HAP-1 (cell line): Measurements from ENCODE around the gene LUZP1.
A peak's percentile ranks its signal among the peaks of the same experiment; 100 is the strongest.

Experiments used
- DNase-seq, 2 experiments: peaks; one replicate each; pipeline ENCODE4 v3.0.0-alpha.2; 2016 to 2020; ENCODE audit warnings: low spot score in 2 of 2
- H3K27me3 ChIP-seq: fragments of 250-450 bp; sonication (Bioruptor Pico); 2 replicates; pipeline ENCODE4 v1.5.1; 2020; ENCODE audit warnings: low read depth, mild to moderate bottlenecking, moderate library complexity
- H3K36me3 ChIP-seq: fragments of 250-450 bp; sonication (Bioruptor Pico); replicated peaks from 2 replicates; pipeline ENCODE4 v1.5.1; 2020; ENCODE audit warnings: mild to moderate bottlenecking
- H3K4me1 ChIP-seq: fragments of 250-450 bp; sonication (Bioruptor Pico); 2 replicates; pipeline ENCODE4 v1.5.1; 2020; ENCODE audit warnings: mild to moderate bottlenecking
- H3K4me3 ChIP-seq: fragments of 250-450 bp; sonication (Bioruptor Pico); 2 replicates; pipeline ENCODE4 v1.5.1; 2020; ENCODE audit warnings: mild to moderate bottlenecking, moderate library complexity
- H3K9me3 ChIP-seq: fragments of 250-450 bp; sonication (Bioruptor Pico); 2 replicates; pipeline ENCODE4 v1.5.1; 2020; ENCODE audit warnings: mild to moderate bottlenecking, moderate library complexity
- in situ Hi-C: fragments of 300-500 bp; cut with MboI; formaldehyde crosslinking; loops from 3 replicates; pipeline ENCODE4 v1.14.3; 2020; ENCODE audit warnings: low sequenced_read_pairs, inconsistent platforms, mixed read lengths

The LUZP1 gene

DNA sequence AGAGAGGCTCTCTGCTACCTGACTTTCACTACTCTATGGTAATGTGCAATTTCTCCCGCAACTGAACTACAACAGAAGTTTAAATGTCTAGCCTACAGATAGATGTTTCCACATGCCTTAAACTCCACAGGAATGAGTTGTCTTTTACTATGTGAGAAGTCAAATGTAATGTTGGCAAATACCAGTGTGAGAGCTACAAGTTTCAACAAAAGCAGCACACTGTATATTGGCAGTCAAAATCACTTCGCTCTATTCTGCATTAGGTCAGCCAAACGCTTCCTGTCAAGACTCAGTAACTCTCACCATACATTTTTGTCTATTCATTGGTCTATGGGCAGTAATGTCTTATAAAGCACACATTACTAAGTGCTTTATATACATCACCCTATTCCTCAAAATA lies 41.9 kb downstream of the LUZP1 start:
- Histone ChIP-seq H3K4me3 (no peak overlapping the region), H3K27me3 (no peaks in the 10 kb centered on the region), H3K9me3 (no peaks in the 10 kb centered on the region), H3K36me3 (no peaks in the 10 kb centered on the region), H3K4me1 (no peaks in the 10 kb centered on the region; the same call in 1 of the 2 replicates)
- DNase-seq, result no peak
- in situ Hi-C loops, result no loop called here

GRCh38 chr1:23126200-23126599 lies 42.5 kb downstream of the LUZP1 start:
- Histone ChIP-seq H3K9me3 (no peaks in the 10 kb centered on the region), H3K36me3 (no peaks in the 10 kb centered on the region), H3K27me3 (no peaks in the 10 kb centered on the region), H3K4me1 (no peaks in the 10 kb centered on the region; the same call in 1 of the 2 replicates), H3K4me3 (no peak overlapping the region)
- in situ Hi-C loops, result no loop called here
- DNase-seq, result no peak

GRCh38 chr1:23125489-23125888 lies 43.2 kb downstream of the LUZP1 start:
- no peak for DNase-seq
- in situ Hi-C loops, result no loop called here
- H3K4me1 ChIP-seq, result no peaks in the 10 kb centered on the region; the same call in 1 of the 2 replicates
- H3K9me3 ChIP-seq, result no peaks in the 10 kb centered on the region
- no peaks in the 10 kb centered on the region for H3K36me3 ChIP-seq
- no peak overlapping the region for H3K4me3 ChIP-seq
- H3K27me3 ChIP-seq, result no peaks in the 10 kb centered on the region

DNA sequence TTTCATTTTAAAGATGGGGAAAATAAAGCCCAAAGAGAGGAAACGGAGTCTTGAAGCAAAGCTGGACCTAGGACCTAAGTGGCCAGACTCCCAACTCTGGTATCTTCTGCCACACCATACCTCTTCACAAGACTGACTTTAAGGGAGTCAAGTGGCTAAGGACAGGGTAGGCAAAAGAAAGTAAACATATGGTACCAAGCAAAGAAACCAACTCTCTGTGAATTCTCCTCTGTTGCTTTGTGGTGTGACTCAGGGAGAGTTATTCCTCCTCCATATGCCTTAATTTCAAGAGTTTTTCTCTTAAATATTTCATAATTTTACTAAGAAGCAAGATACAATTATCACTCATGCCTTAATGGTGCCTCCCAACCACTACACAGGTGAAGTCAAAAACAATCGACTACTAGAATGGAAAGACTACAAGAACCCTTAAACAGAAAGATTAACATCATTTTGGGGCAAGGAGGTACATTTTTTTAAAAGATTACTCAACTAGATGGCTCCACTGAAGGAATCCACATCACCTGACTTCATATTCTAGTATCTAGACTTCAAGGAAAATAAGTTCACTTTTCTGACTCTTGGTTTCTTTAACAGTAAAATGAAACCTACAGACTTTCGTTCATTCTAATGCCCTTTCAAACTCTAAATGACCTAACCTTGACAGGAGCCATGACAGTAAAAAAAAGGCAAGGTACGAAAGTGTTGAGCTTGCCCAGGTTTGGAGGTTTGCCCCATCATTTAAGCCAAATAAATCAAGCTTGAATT lies 44.2 kb downstream of the LUZP1 start:
- Histone ChIP-seq H3K27me3 (no peaks in the 10 kb centered on the region), H3K4me3 (no peak overlapping the region), H3K9me3 (no peaks in the 10 kb centered on the region), H3K36me3 (no peaks in the 10 kb centered on the region), H3K4me1 (no peaks in the 10 kb centered on the region; the same call in 1 of the 2 replicates)
- DNase-seq, result no peak
- in situ Hi-C loops, result no loop called here

- no peak for DNase-seq
- no peak overlapping the region for H3K4me3 ChIP-seq
- no peaks in the 10 kb centered on the region for H3K9me3 ChIP-seq
- in situ Hi-C loops, result no loop called here
- no peaks in the 10 kb centered on the region for H3K36me3 ChIP-seq
- H3K4me1 ChIP-seq, result no peaks in the 10 kb centered on the region; the same call in 1 of the 2 replicates
- no peaks in the 10 kb centered on the region for H3K27me3 ChIP-seq
Measured at GRCh38 chr1:23123528-23123927, 45.1 kb downstream of the LUZP1 start.

GRCh38 chr1:23122796-23123195 lies 45.9 kb downstream of the LUZP1 start:
- no peaks in the 10 kb centered on the region for H3K36me3 ChIP-seq
- DNase-seq, result no peak
- no peaks in the 10 kb centered on the region for H3K27me3 ChIP-seq
- no peaks in the 10 kb centered on the region for H3K4me1 ChIP-seq
- in situ Hi-C loops, result no loop called here
- H3K4me3 ChIP-seq, result no peak overlapping the region
- H3K9me3 ChIP-seq, result no peaks in the 10 kb centered on the region

DNA sequence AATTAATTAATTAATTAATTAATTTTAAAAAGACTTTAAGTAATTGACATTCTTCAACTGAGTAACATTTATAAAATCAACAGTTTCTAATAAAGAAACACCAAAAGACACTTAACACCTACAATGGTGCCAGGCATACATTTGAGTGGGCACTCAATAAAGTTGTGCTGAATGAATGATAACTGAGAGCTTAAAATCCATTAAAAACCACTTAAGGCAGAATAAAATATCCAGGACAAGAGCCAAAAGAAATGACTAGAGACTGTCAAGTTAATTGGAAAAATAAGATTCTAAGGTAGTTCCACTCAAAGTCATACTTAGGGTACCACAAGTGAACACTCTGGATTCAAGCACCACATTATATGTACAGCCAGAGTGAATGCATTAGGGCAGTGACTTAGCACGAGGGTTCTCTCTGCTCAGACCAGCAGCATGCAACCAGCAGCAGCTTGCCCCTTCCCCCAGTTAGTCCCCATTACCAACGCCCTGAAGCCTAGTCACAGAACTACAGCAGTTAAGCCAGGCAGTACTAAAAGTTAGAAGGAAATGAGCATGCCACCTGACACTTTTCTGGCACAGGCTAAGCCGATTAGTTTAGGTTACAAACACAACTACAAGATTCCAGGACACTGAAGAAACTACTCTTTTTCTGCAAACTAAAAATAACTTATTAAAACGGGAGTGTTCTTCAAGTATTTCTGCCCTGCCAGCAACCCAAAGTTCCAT lies 46.5 kb downstream of the LUZP1 start:
- in situ Hi-C loops, result no loop called here
- peak in 1 of 2 experiments; percentile 16 for DNase-seq
- no peaks in the 10 kb centered on the region for H3K4me1 ChIP-seq

GRCh38 chr1:23120383-23120782 lies 48.3 kb downstream of the LUZP1 start:
- in situ Hi-C loops, result no loop called here
- Histone ChIP-seq H3K4me3 (no peak overlapping the region), H3K36me3 (no peaks in the 10 kb centered on the region), H3K9me3 (no peaks in the 10 kb centered on the region), H3K27me3 (no peaks in the 10 kb centered on the region), H3K4me1 (0 out of 2 replicates have a peak, but pooled peaks cover 3% of the 10 kb centered on the region)
- DNase-seq, result no peak

More for the DNA sequence above, 46.5 kb downstream of the LUZP1 start:
- Histone ChIP-seq H3K4me3 (no peak overlapping the region), H3K36me3 (no peaks in the 10 kb centered on the region), H3K27me3 (no peaks in the 10 kb centered on the region), H3K9me3 (no peaks in the 10 kb centered on the region)

GRCh38 chr1:23118957-23119792 lies 49.5 kb downstream of the LUZP1 start:
- Histone ChIP-seq H3K27me3 (no peaks in the 10 kb centered on the region), H3K4me1 (0 out of 2 replicates have a peak, but pooled peaks cover 3% of the 10 kb centered on the region), H3K4me3 (no peak overlapping the region), H3K9me3 (no peaks in the 10 kb centered on the region), H3K36me3 (no peaks in the 10 kb centered on the region)
- in situ Hi-C loops, result no loop called here
- DNase-seq, result no peak

DNA sequence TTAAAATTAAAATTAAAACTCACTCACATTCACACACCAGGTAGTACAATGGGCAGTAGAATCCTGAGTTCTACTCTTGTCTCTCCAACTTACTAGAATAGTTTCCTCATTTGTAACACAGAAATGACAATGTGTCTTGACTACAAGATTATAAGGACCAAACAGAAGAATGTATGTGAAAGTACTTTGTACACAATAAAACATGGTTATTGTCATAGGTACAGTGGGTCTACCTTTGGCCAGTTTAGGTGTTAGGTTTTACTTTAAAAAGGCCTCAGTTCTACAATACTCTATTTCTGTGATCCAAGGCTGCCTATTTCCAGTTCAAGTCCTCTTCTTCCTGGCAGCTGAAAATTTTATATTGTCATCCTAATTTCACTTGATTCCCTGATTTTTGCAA lies 50.2 kb downstream of the LUZP1 start:
- H3K36me3 ChIP-seq, result no peaks in the 10 kb centered on the region
- H3K27me3 ChIP-seq, result no peaks in the 10 kb centered on the region
- H3K9me3 ChIP-seq, result no peaks in the 10 kb centered on the region
- in situ Hi-C loops, result no loop called here
- H3K4me1 ChIP-seq, result 0 out of 2 replicates have a peak, but pooled peaks cover 3% of the 10 kb centered on the region
- H3K4me3 ChIP-seq, result no peak overlapping the region
- DNase-seq, result no peak

GRCh38 chr1:23116921-23117699 lies 51.5 kb downstream of the LUZP1 start:
- Histone ChIP-seq H3K36me3 (no peaks in the 10 kb centered on the region), H3K27me3 (no peaks in the 10 kb centered on the region), H3K4me1 (0 out of 2 replicates have a peak, but pooled peaks cover 3% of the 10 kb centered on the region), H3K4me3 (no peak overlapping the region), H3K9me3 (no peaks in the 10 kb centered on the region)
- no peak for DNase-seq
- in situ Hi-C loops, result no loop called here

DNA sequence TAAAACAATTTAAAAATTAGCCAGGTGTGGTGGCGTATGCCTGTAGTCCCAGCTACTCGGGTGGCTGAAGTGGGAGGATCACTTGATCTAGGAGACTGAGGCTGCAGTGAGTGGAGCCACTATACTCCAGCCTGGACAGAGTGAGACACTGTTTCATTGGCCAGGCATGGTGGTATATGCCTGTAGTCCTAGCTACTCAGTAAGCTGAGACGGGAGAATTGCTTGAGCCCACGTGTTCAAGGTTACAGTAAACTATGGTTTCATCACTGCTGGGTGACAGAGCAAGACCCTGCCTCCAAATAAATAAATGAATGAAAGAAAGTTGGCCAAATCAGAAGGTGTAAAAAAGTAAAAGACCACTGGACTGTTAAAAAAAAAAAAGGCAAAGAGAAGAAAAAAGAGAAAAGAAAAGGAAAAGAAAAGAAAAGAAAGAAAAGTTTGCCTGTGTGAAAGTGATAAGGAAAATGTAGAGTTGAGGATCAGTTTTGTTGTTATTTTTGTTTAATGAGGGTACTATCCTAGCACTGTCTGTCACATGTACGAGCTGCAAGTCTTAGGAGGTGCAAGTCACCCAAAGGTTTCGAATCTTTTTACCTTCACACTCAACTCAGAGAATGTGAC lies 52.3 kb downstream of the LUZP1 start:
- DNase-seq, result no peak
- H3K36me3 ChIP-seq, result no peaks in the 10 kb centered on the region
- in situ Hi-C loops, result no loop called here
- H3K4me1 ChIP-seq, result 0 out of 2 replicates have a peak, but pooled peaks cover 3% of the 10 kb centered on the region
- H3K9me3 ChIP-seq, result no peaks in the 10 kb centered on the region
- no peaks in the 10 kb centered on the region for H3K27me3 ChIP-seq
- no peak overlapping the region for H3K4me3 ChIP-seq
